GM21825 (cell line): ENCODE measurements around the gene MAP3K21.

Experiments used
- ATAC-seq: cut with Tn5 transposase; IDR thresholded peaks from one replicate; pipeline ENCODE4 v1.9.1; 2021; ENCODE audit warnings: mild to moderate bottlenecking, moderate library complexity; ENCODE audit not compliant: unreplicated experiment

Gene MAP3K21

DNA sequence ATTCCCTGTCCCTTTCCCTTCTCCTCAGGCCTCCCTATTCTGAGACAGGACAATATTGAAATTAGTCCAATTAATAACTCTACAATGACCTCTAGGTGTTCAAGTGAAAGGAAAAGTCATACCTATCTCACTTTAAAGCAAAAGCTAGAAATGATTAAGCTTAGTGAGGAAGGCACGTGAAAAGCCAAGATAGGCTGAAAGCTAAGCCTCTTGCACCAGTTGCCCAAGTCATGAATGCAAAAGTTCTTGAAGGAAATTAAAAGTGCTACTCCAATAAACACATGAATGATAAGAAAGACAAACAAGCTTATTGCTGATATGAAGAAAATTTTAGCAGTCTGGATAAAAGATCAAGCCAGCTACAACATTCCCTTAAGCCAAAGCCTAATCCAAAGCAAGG is 3.8 kb upstream of the MAP3K21 start:
- no peak for ATAC-seq

DNA sequence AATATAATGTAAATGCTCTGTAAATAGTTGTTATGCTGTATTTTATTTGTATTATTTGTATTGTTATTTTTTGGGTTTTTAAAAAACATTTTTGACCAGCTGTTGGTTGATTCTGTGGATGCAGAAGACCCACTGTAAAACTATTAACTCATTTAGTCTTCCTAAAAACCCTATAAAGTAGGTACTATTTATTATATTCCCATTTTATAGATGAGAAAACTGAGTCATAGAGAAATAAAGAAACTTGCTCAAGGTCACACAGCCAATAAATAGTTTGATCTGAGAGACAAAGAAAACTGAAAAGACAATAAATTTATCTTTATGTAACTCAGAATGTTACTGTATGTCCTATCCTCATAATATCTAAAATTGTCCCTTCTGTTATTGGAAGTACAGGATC is 1.2 kb upstream of the MAP3K21 start:
- ATAC-seq = no peak

DNA sequence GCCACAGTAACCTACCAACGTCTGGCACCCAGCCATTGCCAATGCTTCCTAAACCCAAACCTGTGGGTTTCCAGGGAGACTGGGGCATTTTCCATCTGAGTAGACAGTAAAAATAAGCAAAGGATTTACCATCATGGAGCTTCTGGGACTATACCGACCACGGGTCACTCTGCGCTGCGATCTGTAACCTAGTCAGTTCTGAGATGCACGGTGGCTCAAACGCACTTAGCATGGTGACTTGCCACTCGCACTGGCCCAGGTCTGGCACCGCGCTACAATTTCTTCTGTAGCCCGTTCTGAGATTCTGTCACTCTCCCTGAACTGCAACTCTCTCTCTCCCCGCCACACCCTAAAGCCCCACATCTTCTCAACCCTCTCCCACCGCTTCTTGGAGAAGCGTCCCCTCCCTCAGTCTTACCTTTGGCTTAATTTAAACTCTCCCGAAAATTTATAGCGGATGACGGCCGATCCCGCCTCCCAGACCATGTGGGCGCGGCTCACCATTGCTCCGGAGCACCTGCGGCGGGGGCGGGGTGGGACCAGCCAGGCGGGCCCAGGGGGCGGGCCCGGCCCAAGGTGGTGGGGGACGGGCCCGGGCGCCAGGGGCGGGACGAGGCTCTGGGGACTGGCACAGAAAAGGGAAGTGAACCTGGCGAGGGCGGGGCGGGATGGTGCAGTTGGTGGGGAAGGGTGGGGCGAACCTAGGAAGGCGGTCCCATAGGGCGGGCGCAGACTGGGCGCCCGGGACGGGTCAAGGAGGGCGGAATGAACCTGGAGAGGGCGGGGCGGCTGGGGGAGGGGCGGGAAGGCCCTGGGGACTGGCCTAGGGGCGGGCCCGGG is 493 bp upstream of the MAP3K21 start:
- ATAC-seq = peak; percentile 94

DNA sequence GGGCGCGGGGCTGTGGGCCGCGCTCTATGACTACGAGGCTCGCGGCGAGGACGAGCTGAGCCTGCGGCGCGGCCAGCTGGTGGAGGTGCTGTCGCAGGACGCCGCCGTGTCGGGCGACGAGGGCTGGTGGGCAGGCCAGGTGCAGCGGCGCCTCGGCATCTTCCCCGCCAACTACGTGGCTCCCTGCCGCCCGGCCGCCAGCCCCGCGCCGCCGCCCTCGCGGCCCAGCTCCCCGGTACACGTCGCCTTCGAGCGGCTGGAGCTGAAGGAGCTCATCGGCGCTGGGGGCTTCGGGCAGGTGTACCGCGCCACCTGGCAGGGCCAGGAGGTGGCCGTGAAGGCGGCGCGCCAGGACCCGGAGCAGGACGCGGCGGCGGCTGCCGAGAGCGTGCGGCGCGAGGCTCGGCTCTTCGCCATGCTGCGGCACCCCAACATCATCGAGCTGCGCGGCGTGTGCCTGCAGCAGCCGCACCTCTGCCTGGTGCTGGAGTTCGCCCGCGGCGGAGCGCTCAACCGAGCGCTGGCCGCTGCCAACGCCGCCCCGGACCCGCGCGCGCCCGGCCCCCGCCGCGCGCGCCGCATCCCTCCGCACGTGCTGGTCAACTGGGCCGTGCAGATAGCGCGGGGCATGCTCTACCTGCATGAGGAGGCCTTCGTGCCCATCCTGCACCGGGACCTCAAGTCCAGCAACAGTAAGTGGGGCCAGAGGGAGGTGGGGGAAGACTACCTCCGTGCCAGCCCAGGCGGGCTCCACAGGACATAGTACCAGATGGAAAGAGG is 808 bp downstream of the MAP3K21 start:
- peak; percentile 21 for ATAC-seq

DNA sequence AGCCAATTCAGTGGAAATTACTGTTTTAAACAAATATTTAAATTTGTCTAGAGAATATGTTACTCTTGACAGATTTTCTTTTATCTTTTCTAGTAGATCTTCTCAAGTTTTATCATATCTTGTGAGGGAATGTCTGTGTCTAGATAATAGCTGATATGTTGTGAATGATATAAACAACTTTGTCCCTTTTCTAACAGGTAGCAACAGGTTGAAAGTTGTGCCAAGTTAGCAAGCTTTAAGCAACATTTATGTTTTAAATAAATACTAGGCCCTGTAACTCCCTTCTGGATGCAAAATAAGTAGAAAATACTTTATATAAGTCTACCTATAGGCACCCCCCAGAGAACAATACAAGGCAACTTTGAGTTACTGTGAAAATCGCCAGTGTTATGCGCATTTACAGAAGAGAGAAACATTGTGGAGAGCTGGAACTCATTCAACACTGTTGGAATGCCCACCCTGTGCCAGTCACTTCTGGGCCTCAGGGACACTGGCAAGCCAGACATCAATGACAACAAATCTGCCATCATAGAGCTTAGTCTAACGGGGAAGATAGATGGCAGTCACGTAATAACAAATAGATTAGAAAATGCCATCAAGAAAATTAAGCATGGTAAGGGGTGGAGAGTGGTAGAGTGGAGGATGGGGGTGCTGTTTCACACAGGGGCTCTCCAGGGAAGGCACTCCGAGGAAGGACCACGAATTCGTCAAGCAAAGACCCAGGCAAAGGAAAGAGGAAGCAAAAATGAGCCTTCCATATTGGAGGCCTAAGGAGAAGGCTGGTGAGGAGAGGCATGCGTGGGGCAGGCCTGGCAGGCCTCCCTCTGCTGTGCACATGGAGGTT is 4.4 kb downstream of the MAP3K21 start:
- no peak for ATAC-seq

DNA sequence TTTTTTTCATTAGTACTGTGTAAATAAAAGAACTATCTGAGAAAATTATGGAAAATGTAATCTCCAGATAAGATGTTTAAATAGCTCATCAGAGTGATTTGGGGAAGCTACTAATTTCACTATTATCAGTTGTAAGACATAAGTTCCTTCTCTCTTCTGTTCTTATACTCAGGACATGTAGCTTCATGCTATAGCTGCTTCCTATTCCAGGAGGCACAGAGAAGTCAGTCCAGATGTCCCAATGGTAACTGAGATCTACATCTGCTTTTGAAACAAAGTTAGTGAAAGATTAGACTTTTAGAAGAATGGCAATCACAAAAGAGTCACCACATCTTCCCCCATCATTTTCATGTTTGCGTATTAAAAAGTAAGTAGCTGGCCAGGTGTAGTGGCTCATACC is 5.6 kb downstream of the MAP3K21 start:
- ATAC-seq = no peak

DNA sequence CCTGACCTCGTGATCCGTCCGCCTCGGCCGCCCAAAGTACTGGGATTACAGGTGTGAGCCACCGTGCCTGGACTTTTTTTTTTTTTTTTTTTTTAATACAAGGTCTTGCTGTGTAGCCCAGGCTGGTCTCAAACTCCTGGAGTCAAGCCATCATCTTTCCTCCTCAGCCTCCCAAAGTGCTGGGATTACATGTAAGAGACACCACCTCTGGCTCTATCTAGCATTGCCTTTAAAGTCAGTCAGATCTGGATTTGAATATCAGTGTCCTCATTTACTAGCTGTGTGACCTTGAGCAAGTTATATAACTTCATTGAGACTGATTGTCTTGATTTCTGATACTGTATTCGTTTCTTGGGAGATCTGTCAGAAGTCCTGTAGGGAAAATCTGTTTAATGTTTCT is 6.6 kb downstream of the MAP3K21 start:
- no peak for ATAC-seq

DNA sequence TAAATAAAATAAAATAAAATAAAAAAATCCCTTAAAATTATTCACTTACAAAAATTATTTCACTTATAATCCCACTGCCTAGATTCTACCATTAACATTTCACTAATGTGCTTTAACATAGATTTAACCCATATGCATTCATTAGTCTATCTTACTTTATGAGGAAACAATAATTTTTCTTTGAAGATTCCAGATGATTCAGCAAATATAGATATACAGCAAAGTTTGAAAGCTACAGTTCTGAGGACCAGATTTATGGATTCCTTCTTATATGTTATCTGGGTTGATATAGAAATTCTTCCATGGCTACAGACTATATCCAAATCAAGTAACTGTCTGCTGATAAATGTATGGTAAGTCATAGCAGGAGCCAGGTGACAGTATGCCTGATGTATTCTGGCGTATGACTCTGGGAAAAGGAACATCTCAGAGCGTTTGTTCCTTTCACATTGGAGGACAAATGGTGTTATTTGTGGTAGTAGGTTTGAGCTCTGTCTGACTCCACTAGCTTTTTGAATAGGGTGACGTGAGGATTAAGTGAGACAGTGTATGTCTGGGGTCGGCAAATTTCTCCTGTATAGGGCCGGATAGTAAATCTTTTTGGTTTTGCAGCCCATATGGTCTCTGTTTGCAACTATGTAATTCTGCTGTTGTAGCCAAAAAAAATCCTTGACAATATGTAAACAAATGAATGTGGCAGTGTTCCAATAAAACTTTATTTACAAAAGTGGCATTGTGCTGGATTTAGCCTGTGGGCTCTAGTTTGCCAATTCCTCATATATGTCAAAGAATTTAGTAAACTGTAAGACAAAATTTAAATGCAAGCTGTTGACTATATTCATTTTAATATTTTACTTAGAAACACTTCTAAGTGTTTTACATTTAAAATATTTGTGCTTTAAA is 9.3 kb downstream of the MAP3K21 start:
- ATAC-seq = no peak

DNA sequence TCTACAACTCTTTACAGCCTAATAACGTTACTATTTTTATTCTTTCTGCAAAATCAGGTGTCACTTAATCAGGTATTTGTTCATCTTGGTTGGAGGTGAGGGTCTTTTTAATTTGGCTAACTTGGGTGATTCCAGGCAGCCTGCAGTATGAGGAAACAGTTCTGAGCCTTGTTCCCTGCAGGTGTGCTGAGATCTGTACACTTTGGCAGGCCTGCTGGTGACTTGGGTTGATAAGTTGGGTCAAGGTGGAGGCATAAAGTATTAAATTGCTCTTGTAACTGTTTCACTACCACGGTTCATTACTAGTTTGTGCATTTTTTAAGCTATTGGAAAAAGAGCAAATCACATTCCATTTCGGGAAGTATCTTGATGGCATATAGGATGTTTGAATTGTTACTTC is 10.0 kb downstream of the MAP3K21 start:
- ATAC-seq = no peak

DNA sequence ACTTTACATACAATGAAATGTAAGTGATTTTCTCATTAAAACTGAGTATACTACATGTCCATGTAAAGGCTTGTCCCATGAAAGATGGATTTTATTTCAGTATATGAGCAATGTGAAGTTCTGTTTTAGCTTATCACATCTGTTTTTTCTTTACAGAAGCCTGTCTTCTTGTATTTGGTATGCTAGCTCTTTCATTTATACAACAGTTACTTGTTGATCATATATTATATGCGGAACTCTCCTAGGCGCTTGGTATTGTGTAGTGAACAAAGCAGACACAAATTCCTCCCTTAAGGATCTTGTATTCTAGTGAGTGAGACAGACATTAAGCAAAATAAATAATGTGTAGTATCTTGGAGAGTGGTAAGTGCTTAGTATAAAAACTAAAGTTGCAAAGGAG is 10.6 kb downstream of the MAP3K21 start:
- no peak for ATAC-seq

DNA sequence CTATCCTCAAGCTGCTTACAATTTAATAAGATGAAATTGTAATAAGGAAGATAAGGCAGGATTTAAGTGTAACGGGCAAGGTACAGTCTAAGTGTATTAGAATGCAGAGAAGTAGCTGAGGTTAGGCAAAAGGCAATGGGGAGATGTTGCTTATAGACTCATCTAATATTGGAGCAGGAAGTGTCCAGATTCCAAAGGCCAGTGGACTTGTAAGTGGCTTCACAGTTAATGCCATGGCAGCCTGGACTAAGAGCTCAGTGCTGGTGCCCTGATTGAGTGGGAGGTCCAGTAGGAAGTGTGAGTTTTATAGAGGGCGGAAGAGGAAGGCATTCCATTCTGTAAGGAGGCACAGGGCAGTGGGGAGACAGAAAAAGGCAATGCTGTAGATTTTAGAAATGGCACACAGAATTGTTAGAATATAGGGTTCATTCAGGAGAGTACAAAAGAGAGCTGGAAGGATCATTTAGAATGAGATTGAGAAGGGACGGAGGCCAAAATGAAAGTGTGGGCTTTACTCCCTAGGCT is 12.6 kb downstream of the MAP3K21 start:
- no peak for ATAC-seq

DNA sequence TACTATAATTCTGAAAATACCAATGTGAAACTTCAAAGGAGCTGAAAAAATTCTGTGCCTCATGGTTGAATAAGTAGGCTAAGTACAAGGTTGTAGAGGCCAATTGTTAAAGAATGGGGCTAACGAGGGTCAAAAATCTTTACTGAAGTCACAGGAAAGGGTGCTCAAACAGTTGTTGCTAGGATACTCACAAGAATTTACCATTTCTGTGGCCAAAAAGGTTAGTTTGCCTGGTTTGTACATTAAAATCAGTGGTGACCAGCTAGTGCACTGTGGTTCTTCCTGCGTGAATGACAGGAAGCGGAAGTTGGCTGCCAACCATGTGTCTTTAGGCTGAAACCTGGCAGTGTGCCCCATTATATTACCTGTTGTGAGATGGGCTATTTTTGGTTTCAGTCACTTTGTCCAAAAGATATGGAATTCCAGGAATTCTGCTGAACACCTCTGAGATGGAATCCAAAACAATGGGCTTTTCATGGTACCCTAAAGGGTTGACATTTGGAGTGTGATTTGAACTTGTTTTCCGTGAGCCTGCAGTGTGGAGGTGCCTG is 13.5 kb downstream of the MAP3K21 start:
- no peak for ATAC-seq

DNA sequence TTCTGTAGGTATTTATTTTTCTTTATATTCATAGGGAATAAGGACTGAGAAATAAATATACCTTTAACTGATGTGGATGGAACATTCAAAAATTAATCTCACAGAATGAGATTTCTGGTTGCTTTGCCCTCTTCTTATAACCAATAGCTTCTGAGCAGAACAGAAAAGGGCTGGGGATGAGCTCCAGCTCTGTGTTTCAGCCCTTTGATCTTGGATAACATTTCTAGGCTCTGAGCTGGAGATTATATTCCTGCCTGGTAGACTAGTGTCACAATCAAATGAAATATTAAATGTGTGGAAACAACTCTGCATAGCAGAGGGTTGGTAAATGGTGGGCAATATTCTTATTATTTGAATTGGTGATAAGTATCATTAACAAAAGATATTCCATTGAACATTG is 14.6 kb downstream of the MAP3K21 start:
- no peak for ATAC-seq

DNA sequence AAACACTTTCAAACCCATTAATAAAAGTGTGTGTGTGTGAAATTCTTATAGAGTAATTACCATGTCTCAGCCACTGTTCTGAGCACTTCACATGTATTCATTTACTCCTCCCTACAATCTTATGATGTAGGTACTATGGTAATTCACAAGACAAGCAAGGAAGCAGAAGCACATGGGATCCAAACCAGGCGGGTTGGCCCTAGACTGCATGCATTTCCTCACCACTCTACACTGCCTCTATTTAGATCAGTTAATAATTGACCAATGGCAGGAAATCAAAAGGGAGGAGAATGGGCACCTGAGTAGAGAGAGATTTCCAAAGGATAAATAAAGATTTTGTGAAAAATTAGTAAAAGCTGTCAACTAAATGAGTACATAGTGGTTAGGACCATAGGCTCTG is 15.7 kb downstream of the MAP3K21 start:
- no peak for ATAC-seq

DNA sequence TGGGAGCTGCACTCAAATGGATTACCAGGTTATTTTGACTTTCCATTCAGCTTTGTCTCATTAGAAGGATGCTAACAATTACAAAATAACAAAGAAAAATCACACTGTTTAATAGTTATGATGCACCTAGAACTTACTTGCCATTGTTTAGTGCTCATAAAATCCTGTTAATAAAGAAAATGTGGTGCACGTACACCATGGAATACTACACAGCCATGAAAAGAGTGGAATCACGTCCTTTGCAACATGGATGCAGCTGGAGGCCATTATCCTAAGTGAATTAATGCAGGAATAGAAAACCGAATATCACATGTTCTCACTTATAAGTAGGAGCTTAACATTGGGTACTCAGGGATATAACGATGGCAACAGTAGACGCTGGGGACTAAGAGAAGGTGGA is 19.8 kb downstream of the MAP3K21 start:
- no peak for ATAC-seq

DNA sequence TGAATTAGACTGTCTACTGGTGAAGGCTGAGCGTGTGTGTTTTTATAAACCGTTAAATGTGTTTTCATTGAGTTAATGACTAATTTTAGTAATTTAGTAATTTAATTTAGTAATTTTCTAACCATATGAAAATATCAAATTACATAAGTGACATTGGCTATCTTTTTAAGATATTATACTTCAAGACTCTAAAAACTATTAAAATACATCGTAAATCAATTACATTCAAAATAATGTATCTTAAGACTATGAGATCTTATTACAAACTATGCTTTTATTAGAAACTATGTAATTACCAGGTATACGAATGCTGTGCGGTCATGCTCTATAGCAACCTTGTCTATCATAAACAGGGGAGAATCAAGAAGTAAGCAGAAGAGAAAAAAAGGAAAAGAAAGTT is 21.6 kb downstream of the MAP3K21 start:
- no peak for ATAC-seq

DNA sequence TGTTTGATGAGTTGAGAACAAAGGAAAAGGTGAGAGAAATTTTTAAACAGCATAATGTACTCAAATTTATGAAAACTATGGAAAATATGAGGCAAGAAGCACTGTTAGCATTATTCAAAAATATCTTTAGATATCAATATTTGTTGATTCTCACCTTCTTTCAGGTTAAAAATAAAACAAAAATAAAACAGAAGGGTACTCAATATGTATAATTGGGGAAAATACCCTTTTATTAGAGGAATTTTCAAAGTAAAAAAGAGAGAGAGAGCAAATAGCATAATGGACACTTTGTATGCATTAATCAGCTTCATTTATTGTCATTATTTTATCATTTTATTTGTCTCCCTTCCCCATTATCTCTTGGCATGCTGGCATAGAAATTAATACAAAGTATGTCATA is 27.5 kb downstream of the MAP3K21 start:
- no peak for ATAC-seq

DNA sequence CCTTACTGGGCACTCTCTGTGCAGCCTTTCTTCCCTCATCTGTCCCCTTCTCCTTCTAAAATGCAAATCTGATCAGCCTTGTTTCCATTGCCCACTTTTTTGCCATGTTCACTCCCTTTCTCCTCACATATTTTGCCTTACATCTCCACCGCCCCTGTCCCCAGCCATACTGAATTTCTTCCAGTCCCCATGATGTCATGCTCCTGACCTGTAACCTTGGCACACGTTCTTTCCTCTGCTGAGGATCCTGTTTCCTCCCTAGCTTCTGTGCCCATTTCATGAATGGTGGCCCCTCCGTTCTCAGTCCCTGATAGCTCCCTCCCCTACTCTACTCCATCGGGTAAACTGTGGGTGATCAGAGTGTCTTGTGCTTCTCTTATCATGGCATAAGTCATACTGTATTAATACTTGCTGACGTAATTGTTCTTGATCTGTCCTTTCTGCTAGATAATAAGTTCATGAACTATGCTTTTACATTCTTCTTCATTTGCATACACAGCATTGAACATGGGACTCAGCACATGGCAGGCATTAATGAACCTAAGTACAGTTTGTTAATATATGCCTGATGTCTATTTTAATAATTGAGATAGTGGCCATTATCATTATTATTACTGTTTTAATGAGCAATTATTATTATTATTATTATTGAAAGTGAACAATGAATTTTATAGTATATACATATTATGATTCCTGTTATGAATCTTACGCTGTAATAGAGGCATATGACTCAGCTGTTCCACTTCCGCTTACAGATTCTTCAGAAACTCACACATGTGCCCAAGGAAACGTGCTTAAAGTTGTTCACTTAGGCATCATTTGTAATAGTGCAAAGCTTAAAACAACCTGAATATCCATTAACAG is 28.5 kb downstream of the MAP3K21 start:
- ATAC-seq = peak; percentile 61

DNA sequence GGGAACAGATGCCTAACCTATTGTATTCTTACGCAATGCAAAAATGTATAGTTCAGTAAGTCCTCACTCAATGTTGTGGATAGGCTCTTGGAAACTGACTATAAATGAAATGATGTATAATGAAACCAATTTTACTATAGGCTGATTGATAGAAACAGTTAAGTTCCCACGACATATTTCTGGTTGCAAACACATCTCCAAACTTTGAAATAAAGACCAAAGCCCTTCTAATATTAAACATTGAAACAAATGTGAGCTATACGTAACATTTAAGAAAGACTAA is 29.1 kb downstream of the MAP3K21 start:
- peak; percentile 25 for ATAC-seq
